ENCODE data around the gene CATSPERZ.

The CATSPERZ gene

DNA sequence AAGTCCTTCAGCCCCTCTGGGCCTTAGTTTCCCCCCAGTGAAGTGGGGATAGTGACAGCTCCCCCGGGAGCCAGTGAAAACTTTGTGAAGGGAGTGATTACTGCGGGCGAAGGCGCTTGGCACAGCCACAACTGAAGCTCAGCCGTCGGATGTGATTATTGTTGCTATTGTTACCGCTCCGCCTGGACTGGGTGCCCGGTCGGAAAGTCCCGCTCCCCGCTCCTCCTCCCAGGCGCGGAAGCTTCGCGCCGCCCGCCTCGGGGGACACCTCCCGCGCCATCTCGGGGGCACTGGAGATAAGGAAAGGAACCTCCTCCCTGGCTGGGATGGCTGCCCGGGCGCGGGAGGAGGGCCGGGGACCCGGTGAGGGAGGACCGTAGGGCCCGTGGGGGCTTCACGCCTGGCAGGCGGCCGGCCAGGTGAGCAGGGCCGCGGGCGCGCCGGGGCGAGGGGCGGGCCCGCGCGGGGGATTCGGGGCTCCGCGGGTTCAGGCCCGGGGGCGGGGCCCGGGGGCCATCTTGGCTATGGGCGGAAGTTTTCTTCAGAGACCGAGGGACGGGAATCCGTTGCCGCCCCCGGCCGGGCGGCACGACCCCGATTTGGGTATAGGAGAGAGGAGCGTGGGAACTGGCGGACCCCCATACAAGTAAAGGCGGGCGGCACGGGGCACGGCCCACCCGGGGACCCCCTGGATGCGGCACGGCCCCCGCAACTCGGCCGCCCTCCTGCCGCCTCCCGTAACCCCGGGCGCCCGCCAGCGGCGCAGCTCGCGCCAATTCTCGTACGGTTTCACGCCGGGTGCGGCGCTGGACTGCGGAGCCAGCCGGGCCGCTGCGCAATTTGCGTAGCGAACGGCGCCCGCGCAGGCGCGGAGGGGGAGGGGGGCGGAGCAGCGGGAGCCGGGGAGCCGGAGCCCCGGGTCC, 14.9 kb upstream of the CATSPERZ start, which contains the start of gene GPR137:
GPR137 (plus strand) TSS at position 887 of the 923 bp plus-strand sequence. CDS start 677 bp downstream, outside the sequence.
- peak; percentile 79 to 84 for DNase-seq (ENCODE audit: low read depth in 2 of 2, low spot score in 1 of 2)

DNA sequence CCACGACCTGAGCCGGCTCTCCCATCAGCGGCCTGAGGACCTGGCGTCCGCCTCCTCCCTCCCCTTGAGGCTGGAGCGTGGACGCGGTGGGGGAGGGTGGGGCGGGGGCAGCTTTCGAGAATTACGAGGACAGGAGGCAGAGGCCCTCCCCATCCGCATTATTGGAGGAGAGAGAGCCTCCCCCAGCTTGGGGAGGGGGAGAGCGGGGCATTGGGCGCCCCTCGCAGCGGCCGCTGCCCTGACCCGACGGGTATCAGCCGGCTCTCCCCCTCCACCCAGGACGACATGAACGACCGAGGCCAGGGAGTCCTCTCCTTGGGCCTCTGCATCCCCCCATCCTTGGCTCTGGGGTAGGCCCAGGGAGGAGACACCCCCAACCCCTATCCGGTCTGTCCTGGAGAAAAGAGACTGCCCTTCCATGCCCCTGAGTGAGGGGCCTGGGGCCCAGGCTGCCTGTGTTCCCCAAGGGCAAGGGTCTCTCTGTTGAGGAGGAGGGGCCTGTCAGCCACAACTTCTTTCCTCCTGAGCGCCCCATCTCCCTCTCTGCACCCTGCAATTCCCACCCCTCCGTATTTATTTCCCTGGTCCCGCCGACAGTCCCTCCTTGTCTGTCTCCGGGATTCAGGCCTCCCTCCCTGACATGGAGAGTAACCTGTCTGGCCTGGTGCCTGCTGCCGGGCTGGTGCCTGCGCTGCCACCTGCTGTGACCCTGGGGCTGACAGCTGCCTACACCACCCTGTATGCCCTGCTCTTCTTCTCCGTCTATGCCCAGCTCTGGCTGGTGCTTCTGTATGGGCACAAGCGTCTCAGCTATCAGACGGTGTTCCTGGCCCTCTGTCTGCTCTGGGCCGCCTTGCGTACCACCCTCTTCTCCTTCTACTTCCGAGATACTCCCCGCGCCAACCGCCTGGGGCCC, 14.0 kb upstream of the CATSPERZ start:
- DNase-seq (ENCODE audit: low read depth in 2 of 2, low spot score in 1 of 2) = no peak

DNA sequence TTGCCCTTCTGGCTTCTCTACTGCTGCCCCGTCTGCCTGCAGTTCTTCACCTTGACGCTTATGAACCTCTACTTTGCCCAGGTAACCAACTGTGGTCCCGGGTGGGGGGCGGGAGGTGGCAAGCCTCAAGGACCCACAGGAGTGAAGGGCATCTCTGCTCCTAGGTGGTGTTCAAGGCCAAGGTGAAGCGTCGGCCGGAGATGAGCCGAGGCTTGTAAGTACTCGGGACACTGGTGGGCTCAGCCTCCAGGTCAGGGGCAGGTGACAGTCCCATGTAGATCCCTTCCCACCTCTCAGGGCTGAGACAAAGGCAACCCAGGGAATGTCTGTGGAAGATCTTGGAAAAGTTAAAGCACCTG, 13.4 kb upstream of the CATSPERZ start:
- no peak for DNase-seq (ENCODE audit: low read depth in 2 of 2, low spot score in 1 of 2)

DNA sequence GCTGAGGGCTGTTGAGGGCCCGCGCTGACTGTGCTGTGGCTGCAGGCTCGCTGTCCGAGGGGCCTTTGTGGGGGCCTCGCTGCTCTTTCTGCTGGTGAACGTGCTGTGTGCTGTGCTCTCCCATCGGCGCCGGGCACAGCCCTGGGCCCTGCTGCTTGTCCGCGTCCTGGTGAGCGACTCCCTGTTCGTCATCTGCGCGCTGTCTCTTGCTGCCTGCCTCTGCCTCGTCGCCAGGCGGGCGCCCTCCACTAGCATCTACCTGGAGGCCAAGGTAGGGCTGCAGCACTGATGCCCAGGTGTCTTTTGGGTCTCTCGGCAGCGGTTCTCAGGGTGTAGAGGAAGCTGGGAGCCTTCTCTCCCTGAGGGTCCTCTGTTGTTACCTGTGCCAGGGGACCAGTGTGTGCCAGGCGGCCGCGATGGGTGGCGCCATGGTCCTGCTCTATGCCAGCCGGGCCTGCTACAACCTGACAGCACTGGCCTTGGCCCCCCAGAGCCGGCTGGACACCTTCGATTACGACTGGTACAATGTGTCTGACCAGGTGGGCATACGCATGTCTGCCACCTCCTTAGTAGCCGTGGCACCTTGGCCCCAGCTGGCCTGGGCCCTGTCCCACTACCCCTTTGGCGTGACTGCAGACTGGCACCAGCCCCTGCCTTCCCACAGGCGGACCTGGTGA, 12.3 kb upstream of the CATSPERZ start:
- DNase-seq (ENCODE audit: low read depth in 2 of 2, low spot score in 1 of 2) = no peak

DNA sequence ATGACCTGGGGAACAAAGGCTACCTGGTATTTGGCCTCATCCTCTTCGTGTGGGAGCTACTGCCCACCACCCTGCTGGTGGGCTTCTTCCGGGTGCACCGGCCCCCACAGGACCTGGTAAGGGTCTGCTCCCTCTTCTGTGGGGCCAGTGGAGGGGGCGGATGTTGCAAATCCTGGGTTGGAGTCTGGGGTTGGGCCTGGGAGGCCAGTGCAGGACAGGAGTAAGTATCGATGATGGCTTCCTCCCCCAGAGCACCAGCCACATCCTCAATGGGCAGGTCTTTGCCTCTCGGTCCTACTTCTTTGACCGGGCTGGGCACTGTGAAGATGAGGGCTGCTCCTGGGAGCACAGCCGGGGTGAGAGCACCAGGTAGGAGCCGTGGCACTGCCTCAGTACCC, 11.8 kb upstream of the CATSPERZ start:
- DNase-seq (ENCODE audit: low read depth in 2 of 2, low spot score in 1 of 2) = no peak

DNA sequence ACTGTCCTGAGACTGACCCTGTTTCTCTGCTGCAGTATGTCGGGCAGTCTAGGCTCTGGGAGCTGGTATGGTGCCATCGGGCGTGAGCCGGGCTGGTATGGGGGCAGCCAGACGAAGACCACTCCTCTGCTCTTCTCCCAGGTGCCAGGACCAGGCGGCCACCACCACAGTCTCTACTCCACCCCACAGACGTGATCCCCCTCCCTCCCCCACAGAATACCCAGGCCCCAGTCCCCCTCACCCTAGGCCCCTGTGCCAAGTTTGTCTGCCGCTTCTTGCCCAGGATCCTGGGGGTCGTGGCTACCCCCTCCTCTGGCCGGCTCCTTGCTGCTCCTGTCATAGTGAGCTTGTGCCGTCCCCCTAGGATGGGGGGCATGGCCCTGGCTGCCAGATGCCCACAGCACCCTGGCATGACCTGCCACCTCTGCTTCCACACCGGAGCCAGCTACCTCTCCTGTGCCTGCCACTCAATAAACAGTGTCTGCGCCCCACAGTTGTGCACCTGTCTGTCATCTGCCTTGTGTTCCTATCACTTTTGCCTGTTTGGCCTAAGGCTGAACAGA, 11.1 kb upstream of the CATSPERZ start:
- no peak for DNase-seq (ENCODE audit: low read depth in 2 of 2, low spot score in 1 of 2)

DNA sequence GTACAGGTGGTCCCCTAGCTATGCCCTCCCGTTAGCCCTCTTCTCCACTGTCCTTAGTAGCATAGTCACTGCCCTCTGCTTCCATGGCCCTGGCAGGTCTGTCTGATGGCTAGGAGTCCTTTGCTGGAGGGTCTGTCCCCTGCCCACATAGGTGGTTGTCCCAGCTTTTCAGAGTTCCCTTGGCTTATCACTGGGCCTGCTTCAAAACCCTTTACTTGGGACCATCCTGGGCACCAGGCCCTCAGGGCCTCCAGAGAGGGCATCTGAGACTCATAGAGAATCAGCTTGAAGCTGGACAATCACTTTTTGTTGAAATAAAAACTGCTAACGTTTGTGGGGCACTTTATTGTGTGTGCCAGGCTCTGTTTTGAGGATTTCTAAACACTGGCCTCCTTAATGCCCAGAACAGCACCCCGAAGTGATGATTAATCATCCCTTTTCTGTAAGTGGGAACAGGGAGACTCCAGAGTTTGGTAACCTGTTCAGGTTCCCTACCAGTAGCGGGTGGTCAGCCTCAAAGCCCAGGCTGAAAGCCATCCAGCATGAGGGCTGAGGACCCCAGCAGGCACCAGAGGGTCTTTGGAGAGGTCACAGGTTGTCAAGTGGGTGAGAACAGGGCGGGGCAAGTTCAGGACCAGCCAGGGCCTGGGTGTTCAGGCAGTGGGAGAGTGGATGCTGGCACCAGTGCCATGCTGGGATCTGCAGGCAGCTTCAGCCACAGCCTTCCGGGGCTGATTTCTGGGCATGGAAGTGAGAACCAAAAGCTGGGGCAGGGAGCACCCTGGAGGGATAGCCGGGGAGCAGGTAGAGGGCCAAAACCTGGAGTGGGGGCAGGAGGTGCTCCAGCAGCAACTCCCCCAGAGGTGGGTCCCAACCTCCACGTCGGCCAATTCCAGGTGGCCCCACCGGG, 9.6 kb upstream of the CATSPERZ start:
- no peak for DNase-seq (ENCODE audit: low read depth in 2 of 2, low spot score in 1 of 2)

DNA sequence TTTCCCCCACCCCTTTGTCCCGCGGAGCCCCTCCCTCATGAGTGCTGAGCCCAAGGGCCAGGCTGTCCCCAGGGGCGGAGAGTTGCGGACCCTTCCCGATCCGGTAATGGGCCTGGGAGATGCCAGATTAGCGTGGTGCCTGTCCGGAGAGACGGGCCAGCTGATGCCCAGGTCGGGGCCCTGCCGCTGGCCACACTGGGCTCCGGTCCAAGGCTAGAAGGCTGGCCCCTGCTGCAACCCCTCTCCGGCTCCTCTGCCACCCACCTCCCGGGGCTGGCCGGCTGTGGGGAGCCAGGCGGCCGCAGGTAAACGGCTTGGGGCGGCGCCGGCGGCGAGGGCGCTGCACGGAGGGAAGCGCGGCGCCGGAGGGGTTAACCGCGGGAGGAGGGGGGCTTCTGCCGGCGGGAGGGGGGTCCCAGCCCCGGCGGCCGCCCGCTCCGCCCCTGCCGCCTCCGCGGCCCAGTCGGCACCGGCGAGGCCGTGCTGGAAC, 8.9 kb upstream of the CATSPERZ start, which contains the start of gene KCNK4:
KCNK4 (plus strand) TSS at position 41 of the 490 bp plus-strand sequence. CDS start 1,717 bp downstream, outside the sequence.
- DNase-seq (ENCODE audit: low read depth in 2 of 2, low spot score in 1 of 2) = no peak

DNA sequence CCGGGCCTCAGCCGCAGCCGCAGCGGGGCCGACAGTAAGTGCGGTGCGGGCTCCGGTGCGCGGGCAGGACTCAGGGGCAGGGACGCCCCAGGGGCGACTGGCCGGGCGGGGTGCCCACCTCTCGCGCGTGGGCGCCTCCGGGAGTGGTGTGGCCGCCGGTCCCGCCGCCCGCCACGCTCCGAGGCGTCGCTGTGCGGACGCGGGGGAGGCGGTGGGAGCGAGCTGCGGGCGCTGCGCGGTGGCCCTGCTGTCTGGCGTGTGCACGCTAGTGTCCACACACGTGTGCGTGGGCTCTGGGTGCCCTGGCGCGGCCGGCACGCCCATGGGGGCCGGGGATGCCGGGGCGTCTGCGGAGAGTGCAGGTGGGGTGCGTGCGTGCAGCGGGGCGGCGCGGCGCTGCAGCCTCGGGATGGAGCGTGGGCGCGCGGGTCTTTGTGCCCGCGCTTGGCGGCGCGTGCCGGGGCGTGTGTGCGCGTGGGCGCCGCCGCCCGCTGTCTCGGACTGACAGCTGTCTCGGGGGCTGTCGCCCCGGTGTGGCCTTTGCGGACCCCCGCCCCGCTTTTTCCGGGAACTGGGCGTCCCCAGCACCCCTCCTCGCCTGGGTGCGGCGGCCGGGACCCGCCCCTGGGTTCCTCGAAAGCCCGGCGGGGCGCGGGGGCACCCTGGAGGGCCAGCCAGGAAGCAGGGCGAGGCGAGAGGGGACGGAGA, 8.3 kb upstream of the CATSPERZ start:
- DNase-seq (ENCODE audit: low read depth in 2 of 2, low spot score in 1 of 2) = no peak

DNA sequence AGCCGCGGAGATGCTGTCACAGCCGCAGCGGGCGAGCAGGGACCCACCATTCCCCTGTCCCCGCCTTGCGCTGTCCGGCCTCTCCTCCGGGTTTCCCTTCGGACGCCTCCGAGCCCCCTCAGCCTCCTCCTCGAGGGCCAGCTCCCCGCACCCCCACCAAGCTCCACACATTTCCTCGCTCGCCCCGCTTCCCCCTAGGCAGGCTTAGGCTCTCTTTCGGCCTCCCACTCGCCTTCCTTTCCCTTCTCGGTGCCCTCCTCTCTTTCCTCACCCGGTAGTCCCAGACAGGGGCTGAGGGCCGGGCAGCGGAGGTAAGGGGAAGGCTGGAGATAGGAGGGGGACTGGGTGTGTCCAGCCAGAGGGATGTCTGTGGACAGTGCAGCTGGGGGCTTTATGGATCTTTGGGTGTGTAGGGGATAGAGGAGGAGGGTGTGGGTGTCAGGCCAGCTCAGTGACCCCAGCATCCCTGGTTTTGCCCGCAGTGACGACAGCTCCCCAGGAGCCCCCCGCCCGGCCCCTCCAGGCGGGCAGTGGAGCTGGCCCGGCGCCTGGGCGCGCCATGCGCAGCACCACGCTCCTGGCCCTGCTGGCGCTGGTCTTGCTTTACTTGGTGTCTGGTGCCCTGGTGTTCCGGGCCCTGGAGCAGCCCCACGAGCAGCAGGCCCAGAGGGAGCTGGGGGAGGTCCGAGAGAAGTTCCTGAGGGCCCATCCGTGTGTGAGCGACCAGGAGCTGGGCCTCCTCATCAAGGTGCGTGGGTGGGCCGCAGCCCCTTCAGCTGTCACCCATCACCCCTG, 7.5 kb upstream of the CATSPERZ start:
- no peak for DNase-seq (ENCODE audit: low read depth in 2 of 2, low spot score in 1 of 2)

DNA sequence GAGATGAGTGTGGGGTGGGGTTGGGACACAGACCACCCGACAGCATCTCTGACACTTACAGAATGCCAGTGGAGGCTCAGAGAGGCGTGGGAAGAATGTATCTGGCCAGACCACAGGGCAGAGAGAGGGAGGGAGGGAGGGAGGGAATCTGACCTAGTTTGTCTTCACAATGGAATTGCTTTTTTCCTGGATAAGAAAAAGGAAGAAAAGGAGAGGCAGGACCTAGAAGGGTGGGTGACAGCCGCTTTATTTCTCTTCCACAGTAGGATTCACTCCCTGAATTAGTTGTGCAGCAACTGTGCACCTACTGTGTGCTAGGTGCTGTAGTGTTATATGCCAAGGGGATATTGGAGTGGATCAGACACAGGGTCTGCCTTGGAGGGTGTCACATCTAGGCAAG, 5.4 kb upstream of the CATSPERZ start:
- no peak for DNase-seq (ENCODE audit: low read depth in 2 of 2, low spot score in 1 of 2)

DNA sequence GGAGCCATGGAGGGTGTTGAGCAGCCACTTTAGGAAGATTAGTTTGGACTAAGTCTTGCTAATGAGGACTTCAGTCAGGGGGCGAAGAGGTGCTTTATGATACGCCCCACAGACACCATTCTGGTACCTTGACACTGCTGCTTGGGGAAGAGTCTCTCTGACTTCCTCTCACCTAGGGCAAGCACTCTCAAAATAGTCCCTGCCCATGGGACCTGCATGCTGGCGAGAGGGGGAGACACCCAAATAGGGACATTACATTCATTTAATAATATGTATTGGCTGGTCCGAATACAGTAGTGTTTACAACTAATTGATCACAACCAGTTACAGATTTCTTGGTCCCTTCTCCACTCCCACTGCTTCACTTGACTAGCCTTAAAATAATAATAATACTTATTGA, 4.4 kb upstream of the CATSPERZ start:
- DNase-seq (ENCODE audit: low read depth in 2 of 2, low spot score in 1 of 2) = no peak

DNA sequence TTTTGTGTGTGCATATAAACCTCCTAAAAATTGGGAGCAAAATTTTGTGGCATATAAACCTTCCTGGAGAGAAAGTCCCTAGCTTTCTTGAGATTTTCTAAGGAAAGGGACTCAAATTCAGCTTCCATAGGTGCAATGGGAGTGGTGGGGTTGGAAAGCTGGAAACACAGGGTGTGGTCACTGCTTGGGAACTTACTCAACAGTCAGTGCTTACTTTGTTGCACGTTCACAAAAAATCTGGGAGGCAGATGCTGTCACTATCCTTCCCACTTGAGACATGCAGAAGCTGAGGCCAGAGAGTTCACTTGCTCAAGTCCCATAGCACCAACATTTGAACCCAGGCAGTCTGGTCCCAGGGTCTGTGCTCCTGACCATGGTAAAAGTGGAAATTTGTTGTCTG, 3.9 kb upstream of the CATSPERZ start:
- no peak for DNase-seq (ENCODE audit: low read depth in 2 of 2, low spot score in 1 of 2)

DNA sequence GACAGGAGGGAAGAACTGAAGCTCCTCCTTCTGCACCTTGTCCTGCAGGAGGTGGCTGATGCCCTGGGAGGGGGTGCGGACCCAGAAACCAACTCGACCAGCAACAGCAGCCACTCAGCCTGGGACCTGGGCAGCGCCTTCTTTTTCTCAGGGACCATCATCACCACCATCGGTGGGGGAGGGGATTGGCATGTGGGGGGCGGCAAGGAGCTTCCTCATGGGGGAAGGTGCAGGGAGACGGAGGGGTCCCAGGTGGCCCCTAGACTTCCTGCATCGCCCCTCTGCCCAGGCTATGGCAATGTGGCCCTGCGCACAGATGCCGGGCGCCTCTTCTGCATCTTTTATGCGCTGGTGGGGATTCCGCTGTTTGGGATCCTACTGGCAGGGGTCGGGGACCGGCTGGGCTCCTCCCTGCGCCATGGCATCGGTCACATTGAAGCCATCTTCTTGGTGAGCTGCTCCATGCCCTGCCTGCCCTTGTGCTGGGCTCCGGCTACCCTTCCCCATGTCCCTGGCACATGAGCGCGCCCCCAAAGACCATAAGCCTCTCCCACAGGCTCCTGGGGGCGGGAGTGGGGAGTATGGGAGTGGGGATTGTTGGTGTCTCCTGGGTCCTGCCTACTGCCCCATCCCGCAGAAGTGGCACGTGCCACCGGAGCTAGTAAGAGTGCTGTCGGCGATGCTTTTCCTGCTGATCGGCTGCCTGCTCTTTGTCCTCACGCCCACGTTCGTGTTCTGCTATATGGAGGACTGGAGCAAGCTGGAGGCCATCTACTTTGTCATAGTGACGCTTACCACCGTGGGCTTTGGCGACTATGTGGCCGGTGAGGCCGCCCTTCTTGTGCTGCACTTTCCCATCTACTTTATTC, 3.1 kb upstream of the CATSPERZ start:
- DNase-seq (ENCODE audit: low read depth in 2 of 2, low spot score in 1 of 2) = no peak

DNA sequence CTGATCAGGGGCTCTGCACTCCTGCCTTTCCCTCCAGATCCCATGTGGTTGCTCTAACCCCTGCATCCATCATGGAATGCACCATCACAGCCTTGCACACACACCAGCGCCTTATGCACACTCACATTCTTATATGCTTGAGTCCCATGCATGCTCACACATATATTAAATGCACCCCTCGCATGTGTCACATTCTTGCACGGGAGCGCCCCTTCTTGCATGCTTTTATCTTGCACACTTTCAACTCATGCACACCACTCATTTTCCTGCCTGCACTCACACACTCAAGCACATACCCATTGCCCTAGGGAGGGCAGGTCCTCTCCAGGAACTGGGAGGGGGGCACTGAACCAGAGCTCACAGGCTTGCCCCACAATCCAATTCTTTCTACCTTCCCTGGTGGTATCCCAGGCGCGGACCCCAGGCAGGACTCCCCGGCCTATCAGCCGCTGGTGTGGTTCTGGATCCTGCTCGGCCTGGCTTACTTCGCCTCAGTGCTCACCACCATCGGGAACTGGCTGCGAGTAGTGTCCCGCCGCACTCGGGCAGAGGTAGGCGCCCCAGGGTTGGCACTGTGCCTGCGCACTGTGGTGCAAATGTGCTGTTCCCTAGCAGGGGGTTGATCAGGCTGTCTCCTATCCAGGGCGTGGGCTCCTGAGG, 2.3 kb upstream of the CATSPERZ start:
- no peak for DNase-seq (ENCODE audit: low read depth in 2 of 2, low spot score in 1 of 2)

DNA sequence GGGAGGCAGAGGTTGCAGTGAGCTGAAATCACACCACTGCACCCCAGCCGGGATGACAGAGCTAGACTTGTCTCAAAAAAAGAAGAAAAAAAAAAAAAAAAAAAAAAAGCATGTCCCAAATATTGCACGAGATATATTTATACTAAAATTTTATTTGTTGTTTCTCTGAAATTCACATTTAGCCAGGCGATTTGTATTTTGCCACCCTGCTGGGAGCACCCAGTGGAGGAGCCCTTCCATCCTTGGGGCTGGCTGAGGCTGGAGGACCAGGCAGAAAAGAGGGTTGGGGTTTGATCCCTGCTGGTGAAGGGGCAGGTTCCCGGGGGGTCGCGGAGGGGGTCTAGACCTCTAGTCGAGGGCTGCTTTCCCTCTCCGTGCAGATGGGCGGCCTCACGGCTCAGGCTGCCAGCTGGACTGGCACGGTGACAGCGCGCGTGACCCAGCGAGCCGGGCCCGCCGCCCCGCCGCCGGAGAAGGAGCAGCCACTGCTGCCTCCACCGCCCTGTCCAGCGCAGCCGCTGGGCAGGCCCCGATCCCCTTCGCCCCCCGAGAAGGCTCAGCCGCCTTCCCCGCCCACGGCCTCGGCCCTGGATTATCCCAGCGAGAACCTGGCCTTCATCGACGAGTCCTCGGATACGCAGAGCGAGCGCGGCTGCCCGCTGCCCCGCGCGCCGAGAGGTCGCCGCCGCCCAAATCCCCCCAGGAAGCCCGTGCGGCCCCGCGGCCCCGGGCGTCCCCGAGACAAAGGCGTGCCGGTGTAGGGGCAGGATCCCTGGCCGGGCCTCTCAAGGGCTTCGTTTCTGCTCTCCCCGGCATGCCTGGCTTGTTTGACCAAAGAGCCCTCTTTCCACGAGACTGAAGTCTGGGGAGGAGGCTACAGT, 952 bp upstream of the CATSPERZ start:
- DNase-seq (ENCODE audit: low read depth in 2 of 2, low spot score in 1 of 2) = no peak

All from stimulated activated CD8-positive, alpha-beta memory T cell treated with anti-CD3 and anti-CD28 coated beads, Interleukin-4, amount 100 ng/mL, for 1 hour (primary cell).